Gastrocnemius medialis (tissue), 4 donors: ENCODE data around the gene GGT6. TPM values are rescaled to one million over a fixed set of nuclear protein-coding genes. Genes with fewer than 3 reads are reported as not detected.

ENCODE experiments used
- ATAC-seq, 2 donors: fragments of 150-250 bp; one replicate each; pipeline ENCODE4 v1.9.1; 2016
- DNase-seq, 2 donors: peaks; one replicate each; pipeline ENCODE4 v3.0.0-alpha.2; 2019
- H3K27ac ChIP-seq, 4 donors: fragments of 200-600 bp; sonication (generic); 1 replicate in 1 of 4; 2 replicates in 3 of 4; pipeline ENCODE4 v1.5.1; 2016 to 2018; ENCODE audit warnings: mild to moderate bottlenecking in 2 of 4, moderate library complexity in 1 of 4
- H3K27me3 ChIP-seq, 3 donors: fragments of 200-600 bp; sonication (generic) in 2 of 3; 1 replicate in 1 of 3; 2 replicates in 2 of 3; pipeline versions ENCODE4 v1.5.1 to v1.6.0; 2016 to 2019; ENCODE audit warnings: mild to moderate bottlenecking in 1 of 3, moderate library complexity in 1 of 3
- H3K36me3 ChIP-seq, 2 donors: fragments of 200-600 bp; sonication (generic) in 1 of 2; one replicate each; pipeline ENCODE4 v1.5.1; 2017 to 2018
- H3K4me1 ChIP-seq, 2 donors: fragments of 200-600 bp; sonication (generic) in 1 of 2; one replicate each; pipeline ENCODE4 v1.5.1; 2016 to 2017; ENCODE audit warnings: mild to moderate bottlenecking in 2 of 2
- H3K4me3 ChIP-seq, 4 donors: fragments of 200-600 bp; sonication (generic) in 3 of 4; 1 replicate in 1 of 4; 2 replicates in 3 of 4; pipeline ENCODE4 v1.5.1; 2016 to 2019; ENCODE audit warnings: mild to moderate bottlenecking in 2 of 4
- H3K9me3 ChIP-seq, 3 donors: fragments of 200-600 bp; sonication (generic) in 2 of 3; 1 replicate in 1 of 3; 2 replicates in 2 of 3; pipeline ENCODE4 v1.5.1; 2016 to 2019
- CTCF ChIP-seq, 5 experiments: fragments of 450-650 bp in 3 of 5; fragments of 200-600 bp in 2 of 5; sonication (generic) in 2 of 5; IDR thresholded peaks in 4 of 5; conservative IDR thresholded peaks in 1 of 5; 1 replicate in 4 of 5; 2 replicates in 1 of 5; pipeline ENCODE4 v1.5.1; 2016 to 2019; ENCODE audit warnings: antibody characterized with exemption in 5 of 5, mild to moderate bottlenecking in 3 of 5, moderate library complexity in 3 of 5
- POLR2A ChIP-seq, 2 donors: fragments of 450-650 bp; IDR thresholded peaks; one replicate each; pipeline ENCODE4 v1.6.1; 2017; ENCODE audit warnings: antibody characterized with exemption in 2 of 2, mild to moderate bottlenecking in 2 of 2, moderate library complexity in 2 of 2
- in situ Hi-C, 4 donors: fragments of 200-750 bp; cut with MboI; loops; one replicate each; pipeline versions ENCODE4 v1.15.0 to v1.8.0; 2017; ENCODE audit warnings: low sequenced_read_pairs in 4 of 4
- intact Hi-C: fragments of 100-400 bp; cut with DNase I; formaldehyde crosslinking; loops from one replicate; pipeline ENCODE4 v1.15.1; 2023; ENCODE audit warnings: low total_unique reads
- total RNA-seq, 4 donors: library from RNA; depleted of rRNA; stranded (reverse); fragments of >200 nt; gene quantifications; one replicate each; pipeline versions ENCODE4 v1.1.0 to v1.2.3, GENCODE V29; 2016

The GGT6 gene
- total RNA-seq, 4 donors from 2014 or later = 0.63 TPM; not detected in 3

- Histone ChIP-seq H3K4me1 (peaks cover 45 to 51% of the 10 kb centered on the region in 2 donors), H3K9me3 (no peaks in the 10 kb centered on the region), H3K27me3 (no peaks in the 10 kb centered on the region), H3K27ac (peak overlapping the region in 2 of 4 donors; percentile 63 to 79), H3K4me3 (no peak overlapping the region), H3K36me3 (peaks cover 0 to 48% of the 10 kb centered on the region in 2 donors)
- DNase-seq = no peak
- TF ChIP-seq POLR2A (IDR thresholded peaks at IDR 0.05) (no peak), CTCF (IDR thresholded peaks at IDR 0.05 in 4 of 5, conservative IDR thresholded peaks at IDR 0.05 in 1 of 5) (no peak)
- no peak for ATAC-seq
- in situ Hi-C loops = no loop called here
- intact Hi-C loops = no loop called here
Observed at GRCh38 chr17:4539576-4540223, 20.7 kb downstream of the GGT6 start.

GRCh38 chr17:4539025-4539424 lies 21.4 kb downstream of the GGT6 start:
- Histone ChIP-seq H3K4me1 (peaks cover 50 to 58% of the 10 kb centered on the region in 2 donors), H3K36me3 (peaks cover 0 to 41% of the 10 kb centered on the region in 2 donors), H3K9me3 (no peaks in the 10 kb centered on the region), H3K27me3 (no peaks in the 10 kb centered on the region), H3K27ac (peak overlapping the region in 2 of 4 donors; percentile 16 to 76), H3K4me3 (no peak overlapping the region)
- ATAC-seq = no peak
- in situ Hi-C loops = no loop called here
- TF ChIP-seq POLR2A (IDR thresholded peaks at IDR 0.05) (no peak), CTCF (IDR thresholded peaks at IDR 0.05 in 4 of 5, conservative IDR thresholded peaks at IDR 0.05 in 1 of 5) (no peak)
- DNase-seq = no peak
- intact Hi-C loops = no loop called here

- peak overlapping the region in 3 of 4 donors; percentile 66 to 76 (median 67) for H3K27ac ChIP-seq
- TF ChIP-seq POLR2A (IDR thresholded peaks at IDR 0.05) (no peak), CTCF (IDR thresholded peaks at IDR 0.05 in 4 of 5, conservative IDR thresholded peaks at IDR 0.05 in 1 of 5) (no peak)
- in situ Hi-C loops (no loop called here), intact Hi-C loops (no loop called here)
- H3K36me3 ChIP-seq = peaks cover 0 to 37% of the 10 kb centered on the region in 2 donors
- H3K9me3 ChIP-seq = no peaks in the 10 kb centered on the region
- peaks cover 50 to 64% of the 10 kb centered on the region in 2 donors for H3K4me1 ChIP-seq
- no peak for DNase-seq
- no peak overlapping the region for H3K4me3 ChIP-seq
- ATAC-seq = no peak
- H3K27me3 ChIP-seq = no peaks in the 10 kb centered on the region
Observed at GRCh38 chr17:4538236-4539002, 22.0 kb downstream of the GGT6 start.

GRCh38 chr17:4537451-4538235 lies 22.7 kb downstream of the GGT6 start:
- DNase-seq (no peak), ATAC-seq (no peak)
- peak overlapping the region; percentile 12 to 76 (median 66) for H3K27ac ChIP-seq
- H3K4me3 ChIP-seq = no peak overlapping the region
- intact Hi-C loops = no loop called here
- peaks cover 50 to 65% of the 10 kb centered on the region in 2 donors for H3K4me1 ChIP-seq
- no peaks in the 10 kb centered on the region for H3K9me3 ChIP-seq
- H3K36me3 ChIP-seq = peaks cover 0 to 29% of the 10 kb centered on the region in 2 donors
- TF ChIP-seq POLR2A (IDR thresholded peaks at IDR 0.05) = no peak
- no peak for TF ChIP-seq CTCF (IDR thresholded peaks at IDR 0.05 in 4 of 5, conservative IDR thresholded peaks at IDR 0.05 in 1 of 5)
- no peaks in the 10 kb centered on the region for H3K27me3 ChIP-seq
- in situ Hi-C loops = no loop called here
